Right cardiac atrium (tissue), 5 donors: Measurements from ENCODE around the gene AIG1. TPM values are rescaled to one million over a fixed set of nuclear protein-coding genes. Genes with fewer than 3 reads are reported as not detected.
"Not testable (repeated sequence)": the region's sequence is repeated elsewhere in the genome, so short reads cannot be mapped to it uniquely, and the experiment has no call there.

Experiments
- ATAC-seq, 2 donors: fragments of 200-7000 bp; cut with Tn5 transposase; one replicate each; pipeline versions ENCODE4 v1.8.0 to v1.9.1; 2020; ENCODE audit warnings: moderate library complexity in 2 of 2, mild to moderate bottlenecking in 1 of 2
- DNase-seq, 3 donors: peaks; one replicate each; pipeline ENCODE4 v3.0.0-alpha.2; 2020
- H3K27ac ChIP-seq: one replicate; pipeline ENCODE4 v1.5.1; 2013; ENCODE audit warnings: mild to moderate bottlenecking, low read length, control low read depth, moderate library complexity
- H3K27me3 ChIP-seq: one replicate; pipeline ENCODE4 v1.6.1; 2013; ENCODE audit not compliant: control insufficient read depth, insufficient read depth
- H3K4me1 ChIP-seq: one replicate; pipeline ENCODE4 v1.6.1; 2013; ENCODE audit warnings: low read length; ENCODE audit not compliant: control insufficient read depth, insufficient read depth
- H3K4me3 ChIP-seq: one replicate; pipeline ENCODE4 v1.5.1; 2013; ENCODE audit warnings: low read length, control low read depth
- H3K9me3 ChIP-seq: one replicate; pipeline ENCODE4 v1.6.1; 2013; ENCODE audit warnings: low read length; ENCODE audit not compliant: control insufficient read depth
- WGBS: extraction: QIAGEN DNeasy Blood & Tissue Kit; methylation state at CpG from one replicate; pipeline ENCODE4 v1.1.7; 2013; 5-methylcytosine and 5-hydroxymethylcytosine counted together
- intact Hi-C, 4 donors: fragments of 100-400 bp; cut with DNase I; formaldehyde crosslinking; loops; one replicate each; pipeline versions ENCODE4 v1.11.0 to v1.14.0; 2022 to 2023
- polyA plus RNA-seq: library from polyadenylated mRNA; stranded (reverse); fragments of 200-250 nt; gene quantifications from one replicate; pipeline ENCODE4 v1.2.3, GENCODE V29; 2013
- total RNA-seq, 4 donors: library from RNA; stranded (reverse); fragmentation: NEBNext Ultra II Directional; extraction: Animal tissue kit (Norgen Biotek cat#: 25700); gene quantifications; one replicate each; pipeline ENCODE4 v1.2.1, GENCODE V29; 2021
- donor health status: healthy with polysubstance abuse.
- donor health status: DM: no; HTN: yes; CAD: no.
- donor health status: DM: no; HTN: no; CAD: no.
- donor health status: DM: no; HTN: yes; CAD: no; lungs with severe emphysema.
- donor health status: DM: yes; HTN: yes; CAD: no.

Gene AIG1
- total and polyA plus RNA-seq, 5 donors = 44.4 to 69.8 (median 51.9) TPM

DNA sequence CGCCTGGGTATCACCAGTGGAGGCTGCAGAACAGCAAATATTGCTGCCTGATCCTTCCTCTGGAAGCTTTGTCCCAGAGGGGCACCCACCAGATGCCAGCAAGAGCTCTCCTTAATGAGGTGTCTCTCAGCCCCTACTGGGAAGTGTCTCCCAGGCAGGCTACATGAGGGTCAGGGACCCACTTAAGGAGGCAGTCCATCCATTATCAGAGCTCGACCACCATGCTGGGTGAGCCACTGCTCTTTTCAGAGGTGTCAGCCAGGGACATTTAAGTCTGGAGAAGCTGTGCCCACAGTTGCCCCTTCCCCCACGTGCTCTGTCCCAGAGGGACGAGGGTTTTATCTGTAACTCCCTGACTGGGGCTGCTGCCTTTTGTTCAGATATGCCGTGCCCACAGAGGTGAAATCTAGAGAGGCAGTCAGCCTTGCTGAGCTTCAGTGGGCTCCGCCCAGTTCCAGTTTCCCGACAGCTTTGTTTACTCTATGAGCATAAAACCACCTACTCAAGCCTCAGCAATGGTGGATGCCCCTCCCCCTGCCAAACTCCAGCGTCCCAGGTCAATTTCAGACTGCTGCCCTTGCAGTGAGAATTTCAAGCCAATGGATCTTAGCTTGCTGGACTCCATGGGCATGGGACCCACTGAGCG lies 25.9 kb upstream of the AIG1 start:
- ATAC-seq = no peak
- no peak for DNase-seq
- H3K4me1 ChIP-seq = no peaks in the 10 kb centered on the region
- intact Hi-C loops = no loop called here
- H3K27ac ChIP-seq = no peak overlapping the region
- WGBS = 76% methylated on average over 9 of the region's 9 CpGs
- no peaks in the 10 kb centered on the region for H3K9me3 ChIP-seq
- no peaks in the 10 kb centered on the region for H3K27me3 ChIP-seq
- H3K4me3 ChIP-seq = no peak overlapping the region

DNA sequence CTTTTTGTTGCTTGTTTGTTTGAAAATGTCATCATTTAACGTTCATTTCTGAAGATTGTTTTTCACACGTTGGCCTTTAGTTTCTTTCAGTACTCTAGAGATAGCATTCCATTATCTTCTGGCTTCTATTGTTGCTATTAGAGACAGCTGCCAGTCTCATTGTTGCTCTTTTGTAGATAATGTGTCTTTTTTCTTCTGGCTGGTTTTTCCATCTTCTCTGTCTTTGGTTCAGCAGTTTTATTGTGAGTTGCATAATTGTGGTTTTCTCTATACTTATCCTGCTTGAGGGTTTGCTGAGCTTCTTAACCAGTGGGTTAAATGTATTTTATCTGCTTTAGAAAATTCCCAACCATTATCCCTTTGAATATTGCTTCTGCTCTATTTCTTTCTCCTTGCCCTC lies 23.2 kb upstream of the AIG1 start:
- Histone ChIP-seq H3K4me1 (no peaks in the 10 kb centered on the region), H3K27ac (no peak overlapping the region), H3K9me3 (no peaks in the 10 kb centered on the region), H3K27me3 (no peaks in the 10 kb centered on the region), H3K4me3 (no peak overlapping the region)
- WGBS = 18% methylated on average over 2 of the region's 2 CpGs
- intact Hi-C loops = no loop called here
- no peak for ATAC-seq
- DNase-seq = no peak

GRCh38 chr6:143038833-143039232 lies 21.9 kb upstream of the AIG1 start:
- intact Hi-C loops = no loop called here

DNA sequence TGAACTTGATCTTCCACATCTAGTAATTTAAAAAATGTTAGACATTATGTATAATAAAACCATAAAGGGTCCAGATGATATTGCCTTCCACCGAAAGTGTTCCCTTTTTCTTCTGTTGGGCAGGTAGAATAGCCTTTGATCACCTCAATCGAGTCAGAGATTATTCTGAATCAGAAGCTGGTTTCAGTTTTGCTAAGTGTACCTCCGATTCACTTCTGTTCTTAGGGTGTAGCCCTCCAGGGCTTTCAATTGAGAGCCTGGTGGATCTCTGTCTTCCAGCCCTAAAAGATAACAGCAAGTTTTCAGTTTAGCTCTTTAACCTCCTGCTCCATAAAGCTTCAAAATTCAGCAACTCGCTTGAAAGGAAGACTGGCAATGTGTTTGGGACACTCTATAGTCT lies 21.1 kb upstream of the AIG1 start:
- Histone ChIP-seq H3K27ac (no peak overlapping the region), H3K9me3 (no peaks in the 10 kb centered on the region), H3K4me1 (no peaks in the 10 kb centered on the region), H3K4me3 (no peak overlapping the region), H3K27me3 (no peaks in the 10 kb centered on the region)
- ATAC-seq = no peak
- intact Hi-C loops = no loop called here
- DNase-seq = no peak
- 89% methylated on average over 4 of the region's 4 CpGs for WGBS

More at GRCh38 chr6:143038833-143039232, 21.9 kb upstream of the AIG1 start:
- Histone ChIP-seq H3K4me3 (no peak overlapping the region), H3K9me3 (no peaks in the 10 kb centered on the region), H3K4me1 (no peaks in the 10 kb centered on the region), H3K27me3 (no peaks in the 10 kb centered on the region), H3K27ac (no peak overlapping the region)
- ATAC-seq (no peak), DNase-seq (no peak)

DNA sequence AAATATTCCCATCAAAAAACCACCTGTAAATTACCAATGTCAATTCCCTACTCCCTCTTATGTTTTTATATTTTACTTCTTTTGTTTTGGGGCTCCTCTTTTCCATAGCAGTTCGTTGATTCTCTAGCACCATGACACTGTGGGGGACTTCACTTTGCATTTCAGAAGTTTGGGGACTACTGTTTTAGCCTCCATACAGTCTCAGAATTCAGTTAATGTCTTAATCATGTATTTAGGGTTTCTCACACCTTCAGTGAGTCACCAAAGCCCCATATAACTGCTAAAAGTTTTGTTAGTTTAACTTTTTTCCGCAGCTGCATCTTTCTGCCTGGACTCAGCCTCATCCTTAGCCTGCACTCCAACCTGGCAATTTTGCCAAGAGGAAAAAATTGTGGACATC lies 20.7 kb upstream of the AIG1 start:
- Histone ChIP-seq H3K4me1 (no peaks in the 10 kb centered on the region), H3K27ac (no peak overlapping the region), H3K9me3 (no peaks in the 10 kb centered on the region), H3K27me3 (no peaks in the 10 kb centered on the region), H3K4me3 (no peak overlapping the region)
- 81% methylated on average over 2 of the region's 2 CpGs for WGBS
- ATAC-seq (no peak), DNase-seq (no peak)
- intact Hi-C loops = loop anchor here in 1 of 4 donors (10.0 kb wide), 1 partner anchor 155 kb away; no protein-coding TSS in a partner anchor

DNA sequence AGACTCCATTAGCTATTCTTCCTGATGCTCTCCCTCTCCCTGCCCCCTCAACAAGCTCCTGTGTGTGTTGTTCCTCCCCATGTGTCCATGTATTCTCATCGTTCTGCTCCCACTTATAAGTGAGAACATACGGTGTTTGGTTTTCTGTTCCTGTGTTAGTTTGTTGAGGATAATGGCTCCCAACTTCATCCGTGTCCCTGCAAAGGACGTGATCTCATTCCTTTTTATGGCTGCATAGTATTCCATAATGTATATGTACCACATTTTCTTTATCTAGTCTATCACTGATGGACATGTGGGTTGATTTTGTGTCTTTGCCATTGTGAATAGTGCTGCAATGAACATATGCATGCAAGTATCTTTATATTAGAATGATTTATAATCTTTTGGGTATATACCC lies 16.3 kb upstream of the AIG1 start:
- intact Hi-C loops = loop anchor here in 1 of 4 donors (10.0 kb wide), 1 partner anchor 160 kb away; no protein-coding TSS in a partner anchor
- H3K27me3 ChIP-seq, H3K4me3 ChIP-seq, DNase-seq, H3K9me3 ChIP-seq, ATAC-seq, H3K27ac ChIP-seq, H3K4me1 ChIP-seq: not testable (repeated sequence)
- WGBS = 94% methylated on average over 4 of the region's 4 CpGs

GRCh38 chr6:143049611-143050010 lies 11.1 kb upstream of the AIG1 start:
- DNase-seq (peak in 1 of 3 donors; percentile 35), ATAC-seq (no peak)
- H3K27ac ChIP-seq = no peak overlapping the region
- H3K27me3 ChIP-seq = no peaks in the 10 kb centered on the region
- no peaks in the 10 kb centered on the region for H3K9me3 ChIP-seq
- WGBS = 83% methylated on average over 10 of the region's 10 CpGs
- no peak overlapping the region for H3K4me3 ChIP-seq
- intact Hi-C loops = loop anchor here in 1 of 4 donors (10.0 kb wide), 1 partner anchor 165 kb away; no protein-coding TSS in a partner anchor
- no peaks in the 10 kb centered on the region for H3K4me1 ChIP-seq

GRCh38 chr6:143050509-143050908 lies 10.2 kb upstream of the AIG1 start:
- ATAC-seq (no peak), DNase-seq (no peak)
- no peaks in the 10 kb centered on the region for H3K9me3 ChIP-seq
- no peak overlapping the region for H3K27ac ChIP-seq
- 94% methylated on average over 2 of the region's 2 CpGs for WGBS
- no peaks in the 10 kb centered on the region for H3K4me1 ChIP-seq
- intact Hi-C loops = no loop called here
- H3K4me3 ChIP-seq = no peak overlapping the region
- H3K27me3 ChIP-seq = no peaks in the 10 kb centered on the region

- Histone ChIP-seq H3K4me1 (no peaks in the 10 kb centered on the region), H3K27ac (no peak overlapping the region), H3K4me3 (no peak overlapping the region), H3K9me3 (no peaks in the 10 kb centered on the region), H3K27me3 (no peaks in the 10 kb centered on the region)
- intact Hi-C loops = no loop called here
- DNase-seq (no peak), ATAC-seq (no peak)
- 78% methylated on average over 5 of the region's 5 CpGs for WGBS
Measured at GRCh38 chr6:143052282-143052681, 8.4 kb upstream of the AIG1 start.

DNA sequence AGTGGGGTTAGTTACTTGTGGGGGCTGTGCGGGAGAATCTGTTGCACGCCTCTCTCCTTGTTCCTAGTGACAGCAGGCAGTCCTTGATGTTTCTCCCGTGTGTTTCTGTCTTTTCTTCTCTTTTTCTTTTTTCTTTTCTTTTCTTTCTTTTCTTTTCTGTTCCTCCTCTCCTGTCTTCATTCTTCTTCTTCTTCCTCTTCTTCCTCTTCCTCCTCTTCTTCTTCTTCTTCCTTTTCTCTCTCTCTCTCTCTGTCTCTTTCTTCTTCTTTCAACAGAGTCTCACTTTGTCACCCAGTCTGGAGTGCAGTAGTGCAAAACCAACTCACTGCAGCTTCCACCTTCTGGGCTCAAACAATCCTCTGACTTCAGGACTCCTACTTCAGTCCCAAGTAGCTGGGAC lies 6.8 kb upstream of the AIG1 start:
- H3K4me3 ChIP-seq = no peak overlapping the region
- no peaks in the 10 kb centered on the region for H3K4me1 ChIP-seq
- H3K27ac ChIP-seq = no peak overlapping the region
- ATAC-seq = no peak
- no peaks in the 10 kb centered on the region for H3K9me3 ChIP-seq
- H3K27me3 ChIP-seq = no peaks in the 10 kb centered on the region
- intact Hi-C loops = no loop called here
- DNase-seq = no peak
- WGBS = 85% methylated on average over 3 of the region's 3 CpGs

DNA sequence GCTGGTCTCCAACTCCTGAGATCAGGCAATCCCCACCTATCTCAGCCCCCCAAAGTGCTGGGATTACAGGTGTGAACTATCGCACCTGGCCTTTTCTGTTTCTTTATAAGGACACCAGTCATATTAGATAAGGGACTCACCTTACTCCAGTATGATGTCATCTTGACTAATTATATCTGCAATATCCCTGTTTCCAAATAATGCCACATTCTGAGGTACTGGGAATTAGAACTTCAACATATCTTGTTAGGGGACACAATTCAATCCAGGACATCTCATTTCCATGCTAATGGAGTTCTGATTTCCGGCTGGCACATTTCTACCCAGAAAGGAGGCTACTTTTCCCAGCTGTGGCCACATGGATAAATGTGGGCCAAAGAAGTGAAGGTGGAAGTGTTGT lies 6.4 kb upstream of the AIG1 start:
- H3K4me1 ChIP-seq = no peaks in the 10 kb centered on the region
- ATAC-seq (no peak), DNase-seq (no peak)
- no peak overlapping the region for H3K4me3 ChIP-seq
- no peak overlapping the region for H3K27ac ChIP-seq
- 95% methylated on average over 2 of the region's 2 CpGs for WGBS
- intact Hi-C loops = no loop called here
- no peaks in the 10 kb centered on the region for H3K27me3 ChIP-seq
- H3K9me3 ChIP-seq = no peaks in the 10 kb centered on the region

GRCh38 chr6:143055213-143055612 lies 5.5 kb upstream of the AIG1 start:
- no peaks in the 10 kb centered on the region for H3K27me3 ChIP-seq
- intact Hi-C loops = no loop called here

More at GRCh38 chr6:143055213-143055612, 5.5 kb upstream of the AIG1 start:
- no peak overlapping the region for H3K4me3 ChIP-seq
- H3K9me3 ChIP-seq = no peaks in the 10 kb centered on the region
- DNase-seq (no peak), ATAC-seq (no peak)
- H3K27ac ChIP-seq = no peak overlapping the region
- no peaks in the 10 kb centered on the region for H3K4me1 ChIP-seq
- 67% methylated on average over 2 of the region's 2 CpGs for WGBS
